IMR-90 (cell line): Measurements from ENCODE around the gene STX8. TPM values are rescaled to one million over a fixed set of nuclear protein-coding genes. Genes with fewer than 3 reads are reported as not detected.

Source experiments
- ATAC-seq: fragments of 200-7000 bp; cut with Tn5 transposase; 2 replicates; pipeline ENCODE4 v1.9.1; 2020; ENCODE audit warnings: low read depth, mild to moderate bottlenecking, moderate library complexity
- BruUV-seq: library from RNA; stranded (reverse); fragments of 400-500 nt; replicated peaks from 2 replicates; lab custom pipeline; 2021; lab: Mats Ljungman, UMichigan
- CTCF ChIA-PET: fragments of 300-600 bp; formaldehyde crosslinking; extraction: SDS; loops from one replicate; lab custom pipeline; 2021; ENCODE audit warnings: antibody characterized with exemption; lab: Yijun Ruan, JAX
- POLR2A ChIA-PET: fragments of 300-600 bp; sonication (Branson Sonifier 250); formaldehyde crosslinking; loops from one replicate; lab custom pipeline; 2022; ENCODE audit warnings: antibody characterized with exemption; ENCODE audit not compliant: unreplicated experiment; lab: Charles Lee
- DNase-seq: peaks from one replicate; pipeline ENCODE4 v3.0.0; 2013
- H2AFZ ChIP-seq: replicated peaks from 2 replicates; pipeline ENCODE3; 2013; ENCODE audit warnings: low read length, mild to moderate bottlenecking; ENCODE audit not compliant: poor library complexity
- H2AK5ac ChIP-seq: 2 replicates; pipeline ENCODE4 v1.6.1; 2013; ENCODE audit warnings: low read depth, low read length, inconsistent platforms
- H2AK9ac ChIP-seq: replicated peaks from 2 replicates; pipeline ENCODE3; 2013; ENCODE audit warnings: mild to moderate bottlenecking, low read depth, low read length, moderate library complexity; ENCODE audit not compliant: poor library complexity
- H2BK120ac ChIP-seq: 2 replicates; pipeline ENCODE4 v1.6.1; 2013; ENCODE audit warnings: low read depth, low read length, inconsistent platforms
- H2BK15ac ChIP-seq: 3 replicates; pipeline ENCODE4 v1.6.1; 2013; ENCODE audit warnings: low read depth, low read length, inconsistent platforms
- H2BK20ac ChIP-seq: 2 replicates; pipeline ENCODE4 v1.6.1; 2013; ENCODE audit warnings: low read depth, mild to moderate bottlenecking, inconsistent platforms, low read length, moderate library complexity
- H2BK5ac ChIP-seq: 2 replicates; pipeline ENCODE4 v1.6.1; 2013; ENCODE audit warnings: mild to moderate bottlenecking, low read depth, low read length, inconsistent platforms; ENCODE audit not compliant: poor library complexity, severe bottlenecking
- H3K14ac ChIP-seq: replicated peaks from 2 replicates; pipeline ENCODE4 v1.6.1; 2013; ENCODE audit warnings: low read depth, low read length, inconsistent platforms
- H3K18ac ChIP-seq: 2 replicates; pipeline ENCODE4 v1.6.1; 2013; ENCODE audit warnings: low read depth, low read length, control low read depth
- H3K23ac ChIP-seq: 2 replicates; pipeline ENCODE4 v1.6.1; 2013; ENCODE audit warnings: low read depth, low read length, inconsistent platforms
- H3K27ac ChIP-seq: 2 replicates; pipeline ENCODE4 v1.5.1; 2013; ENCODE audit warnings: mild to moderate bottlenecking, control low read depth, low read length; ENCODE audit not compliant: insufficient read depth
- H3K27me3 ChIP-seq: 2 replicates; pipeline ENCODE4 v1.6.1; 2013; ENCODE audit warnings: low read length; ENCODE audit not compliant: control insufficient read depth, insufficient read depth
- H3K36me3 ChIP-seq: 2 replicates; pipeline ENCODE4 v1.6.1; 2013; ENCODE audit warnings: low read length, mixed read lengths; ENCODE audit not compliant: control insufficient read depth, insufficient read depth
- H3K4ac ChIP-seq: 2 replicates; pipeline ENCODE4 v1.6.1; 2013; ENCODE audit warnings: low read depth, low read length, inconsistent platforms
- H3K4me1 ChIP-seq: 2 replicates; pipeline ENCODE4 v1.6.1; 2013; ENCODE audit warnings: low read length, mixed read lengths; ENCODE audit not compliant: control insufficient read depth, insufficient read depth
- H3K4me2 ChIP-seq: 2 replicates; pipeline ENCODE4 v1.6.1; 2013; ENCODE audit warnings: low read depth, mild to moderate bottlenecking, control low read depth, low read length, moderate library complexity
- H3K4me3 ChIP-seq: 2 replicates; pipeline ENCODE4 v1.5.1; 2013; ENCODE audit warnings: low read depth, mild to moderate bottlenecking, control low read depth, low read length, moderate library complexity; ENCODE audit not compliant: insufficient read depth
- H3K56ac ChIP-seq: 2 replicates; pipeline ENCODE4 v1.6.1; 2013; ENCODE audit warnings: low read length, inconsistent platforms; ENCODE audit not compliant: insufficient read depth; ENCODE audit errors: extremely low read depth
- H3K79me1 ChIP-seq, 2 experiments: 2 replicates each; pipeline ENCODE4 v1.6.1; 2013; ENCODE audit warnings: low read length in 2 of 2, inconsistent platforms in 1 of 2, low read depth in 1 of 2
- H3K9ac ChIP-seq: 2 replicates; pipeline ENCODE4 v1.6.1; 2013; ENCODE audit warnings: low read depth, low read length, control low read depth
- H3K9me1 ChIP-seq: 2 replicates; pipeline ENCODE4 v1.6.1; 2013; ENCODE audit warnings: low read length, inconsistent platforms; ENCODE audit not compliant: insufficient read depth
- H3K9me3 ChIP-seq: 2 replicates; pipeline ENCODE4 v1.6.1; 2013; ENCODE audit warnings: low read length; ENCODE audit not compliant: control insufficient read depth, insufficient read depth
- H4K20me1 ChIP-seq: 2 replicates; pipeline ENCODE4 v1.6.1; 2013; ENCODE audit warnings: low read length, inconsistent platforms; ENCODE audit not compliant: insufficient read depth
- H4K5ac ChIP-seq: 2 replicates; pipeline ENCODE4 v1.6.1; 2013; ENCODE audit warnings: mild to moderate bottlenecking, low read depth, low read length, control low read depth
- H4K8ac ChIP-seq, 2 experiments: 2 replicates each; pipeline ENCODE4 v1.6.1; 2013; ENCODE audit warnings: low read depth in 2 of 2, low read length in 2 of 2, control low read depth in 1 of 2, inconsistent platforms in 1 of 2
- H4K91ac ChIP-seq: 2 replicates; pipeline ENCODE4 v1.6.1; 2013; ENCODE audit warnings: low read depth, low read length, inconsistent platforms; ENCODE audit not compliant: insufficient read depth
- CEBPB ChIP-seq: IDR thresholded peaks from 2 replicates; pipeline ENCODE4 v1.6.1; 2012; ENCODE audit warnings: low read depth, low read length, improper control_type of control experiment
- MAFK ChIP-seq: IDR thresholded peaks from 2 replicates; pipeline ENCODE4 v1.6.1; 2012; ENCODE audit warnings: low read depth, low read length, improper control_type of control experiment
- MXI1 ChIP-seq: IDR thresholded peaks from 2 replicates; pipeline ENCODE4 v1.6.1; 2012; ENCODE audit warnings: low read depth, mild to moderate bottlenecking, low read length, moderate library complexity, borderline replicate concordance
- RAD21 ChIP-seq: IDR thresholded peaks from 2 replicates; pipeline ENCODE4 v1.6.1; 2012; ENCODE audit warnings: low read length, improper control_type of control experiment
- WGBS, 2 experiments: methylation state at CpG; one replicate each; pipeline versions ENCODE4 v1.1.5 to v1.1.7; 2013; ENCODE audit warnings: missing lambda C conversion rate in 2 of 2; ENCODE audit not compliant: insufficient read length in 1 of 2; ENCODE audit errors: extremely low coverage in 2 of 2; 5-methylcytosine and 5-hydroxymethylcytosine counted together
- dilution Hi-C: fragments of 300-500 bp; cut with HindIII; formaldehyde crosslinking; loops from one replicate; pipeline ENCODE4 v1.14.3; 2018; ENCODE audit warnings: low sequenced_read_pairs; ENCODE audit not compliant: unreplicated experiment
- in situ Hi-C: fragments of 300-500 bp; cut with MboI; formaldehyde crosslinking; loops from 3 replicates; pipeline ENCODE4 v1.14.3; 2019; ENCODE audit warnings: low sequenced_read_pairs, inconsistent platforms, mixed read lengths
- intact Hi-C: fragments of 100-400 bp; cut with micrococcal nuclease; formaldehyde crosslinking; loops from 2 replicates; pipeline ENCODE4 v1.10.0; 2022
- polyA plus RNA-seq, 3 experiments: library from polyadenylated mRNA; depleted of rRNA; stranded (reverse); fragments of >200 nt; gene quantifications; 2 replicates each; pipeline ENCODE4 v1.2.3, GENCODE V29; 2012; ENCODE audit warnings: low replicate concordance in 1 of 3
- total RNA-seq: library from RNA; depleted of rRNA; stranded (reverse); fragments of >200 nt; gene quantifications from 2 replicates; pipeline ENCODE4 v1.2.3, GENCODE V29; 2012
- TF ChIP-seq, protein P1 (sequence below): conservative IDR thresholded peaks from 2 replicates; pipeline ENCODE4 v1.5.1; 2012; ENCODE audit warnings: mild to moderate bottlenecking, low read depth, low read length, improper control_type of control experiment

STX8 gene
- total and polyA plus RNA-seq, 2 of the 4 experiments (the other 2 are of a cell fraction), result 26.5 to 47.0 TPM

- no peak overlapping the region for H4K8ac ChIP-seq
- WGBS, 2 experiments, result no CpG with 5 or more reads among the region's 3 CpGs
- ATAC-seq (no peak), DNase-seq (no peak)
- ChIA-PET POLR2A (no interaction called here), CTCF (interaction anchor here (0.6 to 1.2 kb wide), 2 partner anchors 28 to 96 kb away, joined by 4 to 5 read pairs; no protein-coding TSS in a partner anchor)
- H3K27ac ChIP-seq, result no peak overlapping the region
- in situ Hi-C loops, result no loop called here
- H2BK15ac ChIP-seq, result no peak overlapping the region
- TF ChIP-seq RAD21 (no peak), MAFK (no peak), MXI1 (no peak), CEBPB (0 out of 2 replicates have a peak, but pooled peaks have one; percentile 26)
- TF ChIP-seq, protein P1, sequence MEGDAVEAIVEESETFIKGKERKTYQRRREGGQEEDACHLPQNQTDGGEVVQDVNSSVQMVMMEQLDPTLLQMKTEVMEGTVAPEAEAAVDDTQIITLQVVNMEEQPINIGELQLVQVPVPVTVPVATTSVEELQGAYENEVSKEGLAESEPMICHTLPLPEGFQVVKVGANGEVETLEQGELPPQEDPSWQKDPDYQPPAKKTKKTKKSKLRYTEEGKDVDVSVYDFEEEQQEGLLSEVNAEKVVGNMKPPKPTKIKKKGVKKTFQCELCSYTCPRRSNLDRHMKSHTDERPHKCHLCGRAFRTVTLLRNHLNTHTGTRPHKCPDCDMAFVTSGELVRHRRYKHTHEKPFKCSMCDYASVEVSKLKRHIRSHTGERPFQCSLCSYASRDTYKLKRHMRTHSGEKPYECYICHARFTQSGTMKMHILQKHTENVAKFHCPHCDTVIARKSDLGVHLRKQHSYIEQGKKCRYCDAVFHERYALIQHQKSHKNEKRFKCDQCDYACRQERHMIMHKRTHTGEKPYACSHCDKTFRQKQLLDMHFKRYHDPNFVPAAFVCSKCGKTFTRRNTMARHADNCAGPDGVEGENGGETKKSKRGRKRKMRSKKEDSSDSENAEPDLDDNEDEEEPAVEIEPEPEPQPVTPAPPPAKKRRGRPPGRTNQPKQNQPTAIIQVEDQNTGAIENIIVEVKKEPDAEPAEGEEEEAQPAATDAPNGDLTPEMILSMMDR, result no peak
- H3K4ac ChIP-seq, result no peak overlapping the region
- no peaks in the 10 kb centered on the region for H3K9me1 ChIP-seq
- H2AFZ ChIP-seq, result no peak overlapping the region
- no peak overlapping the region for H3K18ac ChIP-seq
- no peaks in the 10 kb centered on the region for H3K9me3 ChIP-seq
- intact Hi-C loops, result no loop called here
- no peak overlapping the region for H3K56ac ChIP-seq
- H3K79me1 ChIP-seq, result no peaks in the 10 kb centered on the region
- no peak overlapping the region for H3K23ac ChIP-seq
- H3K4me1 ChIP-seq, result no peaks in the 10 kb centered on the region
- no peaks in the 10 kb centered on the region for H4K20me1 ChIP-seq
- dilution Hi-C loops, result no loop called here
- no peaks in the 10 kb centered on the region for H3K27me3 ChIP-seq
- no peak overlapping the region for H3K4me3 ChIP-seq
- H2AK5ac ChIP-seq, result no peak overlapping the region
- no peak overlapping the region for H4K91ac ChIP-seq
- H3K4me2 ChIP-seq, result no peak overlapping the region
- H2BK120ac ChIP-seq, result no peak overlapping the region
- H2AK9ac ChIP-seq, result no peak overlapping the region
- no peak overlapping the region for H2BK20ac ChIP-seq
- H3K9ac ChIP-seq, result no peak overlapping the region
- peaks cover 5% of the 10 kb centered on the region; the same call in 1 of the 2 replicates for H3K36me3 ChIP-seq
- no peak overlapping the region for H4K5ac ChIP-seq
- no peak overlapping the region for H2BK5ac ChIP-seq
- H3K14ac ChIP-seq, result no peak overlapping the region
- BruUV-seq, result no TSS peak
Observed at GRCh38 chr17:9498490-9498889, 77.1 kb downstream of the STX8 start.
